Keratinocyte (primary cell): ENCODE data around the gene HKDC1. TPM values are rescaled to one million over a fixed set of nuclear protein-coding genes. Genes with fewer than 3 reads are reported as not detected.

ENCODE experiments used
- DNase-seq: peaks from one replicate; pipeline ENCODE4 v3.0.0-alpha.2; 2011; ENCODE audit warnings: low read depth, missing footprints, low spot score
- FAIRE-seq: peaks from 2 replicates; lab custom pipeline; 2011; peaks lifted over from hg19 to GRCh38; lab: Jason Lieb, UNC
- H2AFZ ChIP-seq: 2 replicates; pipeline ENCODE4 v1.6.0; 2012; ENCODE audit warnings: low read length, control low read depth, inconsistent platforms; ENCODE audit not compliant: control insufficient read depth
- H3K27ac ChIP-seq: 2 replicates; pipeline ENCODE4 v1.5.1; 2011; ENCODE audit warnings: low read length; ENCODE audit not compliant: control insufficient read depth, insufficient read depth
- H3K27me3 ChIP-seq: 3 replicates; pipeline ENCODE4 v1.6.0; 2011; ENCODE audit warnings: low read length; ENCODE audit not compliant: control insufficient read depth, insufficient read depth; ENCODE audit errors: extremely low read depth
- H3K36me3 ChIP-seq, 2 experiments: 2 replicates in 1 of 2; 3 replicates in 1 of 2; pipeline ENCODE4 v1.5.1; 2011; ENCODE audit warnings: low read length in 2 of 2, mild to moderate bottlenecking in 1 of 2; ENCODE audit not compliant: control insufficient read depth in 2 of 2, insufficient read depth in 2 of 2; ENCODE audit errors: extremely low read depth in 1 of 2
- H3K4me1 ChIP-seq: 3 replicates; pipeline ENCODE4 v1.5.1; 2011; ENCODE audit warnings: low read length; ENCODE audit not compliant: control insufficient read depth, insufficient read depth; ENCODE audit errors: extremely low read depth
- H3K4me2 ChIP-seq: 3 replicates; pipeline ENCODE4 v1.6.0; 2011; ENCODE audit warnings: low read depth, low read length; ENCODE audit not compliant: control insufficient read depth, insufficient read depth; ENCODE audit errors: extremely low read depth
- H3K4me3 ChIP-seq, 3 experiments: fragments of 200-600 bp in 1 of 3; sonication (generic) in 1 of 3; 2 replicates in 2 of 3; 3 replicates in 1 of 3; pipeline ENCODE4 v1.5.1; 2011 to 2016; ENCODE audit warnings: low read length in 3 of 3, mild to moderate bottlenecking in 3 of 3, control low read depth in 2 of 3, inconsistent platforms in 1 of 3, low read depth in 1 of 3, mixed read lengths in 1 of 3, mixed run types in 1 of 3, moderate library complexity in 1 of 3; ENCODE audit not compliant: control insufficient read depth in 2 of 3, insufficient read depth in 2 of 3; ENCODE audit errors: extremely low read depth in 1 of 3
- H3K79me2 ChIP-seq: 2 replicates; pipeline ENCODE4 v1.6.0; 2012; ENCODE audit warnings: low read length; ENCODE audit not compliant: control insufficient read depth, insufficient read depth
- H3K9ac ChIP-seq: 3 replicates; pipeline ENCODE4 v1.6.0; 2011; ENCODE audit warnings: low read length; ENCODE audit not compliant: control insufficient read depth, insufficient read depth; ENCODE audit errors: extremely low read depth
- H3K9me1 ChIP-seq: 3 replicates; pipeline ENCODE4 v1.6.0; 2011; ENCODE audit warnings: low read length; ENCODE audit not compliant: control insufficient read depth, insufficient read depth; ENCODE audit errors: extremely low read depth
- H3K9me3 ChIP-seq: 2 replicates; pipeline ENCODE4 v1.5.1; 2012; ENCODE audit warnings: low read depth, low read length; ENCODE audit not compliant: control insufficient read depth
- H4K20me1 ChIP-seq: 3 replicates; pipeline ENCODE4 v1.6.0; 2011; ENCODE audit warnings: low read length; ENCODE audit not compliant: control insufficient read depth, insufficient read depth; ENCODE audit errors: extremely low read depth
- CTCF ChIP-seq, 3 experiments: IDR thresholded peaks in 1 of 3; conservative IDR thresholded peaks in 1 of 3; optimal IDR thresholded peaks in 1 of 3; 2 replicates in 2 of 3; 3 replicates in 1 of 3; pipeline versions ENCODE3 to v1.5.1; 2011; ENCODE audit warnings: low read length in 3 of 3, mild to moderate bottlenecking in 3 of 3, moderate library complexity in 2 of 3, control low read depth in 1 of 3, inconsistent platforms in 1 of 3; ENCODE audit not compliant: insufficient read depth in 2 of 3; ENCODE audit errors: extremely low read depth in 1 of 3
- EZH2 ChIP-seq: IDR thresholded peaks from one replicate; pipeline ENCODE4 v1.6.1; 2012; ENCODE audit warnings: inconsistent platforms, mild to moderate bottlenecking, low read length, moderate library complexity
- dilution Hi-C: fragments of 300-500 bp; cut with MboI; formaldehyde crosslinking; loops from one replicate; pipeline ENCODE4 v1.7.0; 2020; ENCODE audit warnings: low sequenced_read_pairs; ENCODE audit not compliant: extremely low pct_ligation_motif_present
- polyA plus RNA-seq, 5 experiments: library from polyadenylated mRNA; depleted of rRNA in 3 of 5; stranded (reverse) in 3 of 5; stranded (forward) in 1 of 5; unstranded in 1 of 5; fragments of >200 nt; gene quantifications; 1 replicate in 1 of 5; 2 replicates in 3 of 5; 3 replicates in 1 of 5; pipeline versions ENCODE4 v1.2.1 to v1.2.3, GENCODE V29; 2011 to 2012; ENCODE audit warnings: missing spikeins in 2 of 5, low read depth in 1 of 5, low replicate concordance in 1 of 5

HKDC1 gene
- polyA plus RNA-seq, 1 donor (not counting 4 experiments of a cell fraction or from before 2014, with no cell fraction given): 0.33 TPM

- Histone ChIP-seq H3K4me3 (no peak overlapping the region), H2AFZ (no peak overlapping the region), H3K79me2 (no peaks in the 10 kb centered on the region), H4K20me1 (no peaks in the 10 kb centered on the region), H3K9me3 (no peaks in the 10 kb centered on the region), H3K27me3 (no peaks in the 10 kb centered on the region), H3K36me3 (peaks cover 9 to 11% of the 10 kb centered on the region in 2 experiments), H3K9ac (no peak overlapping the region), H3K9me1 (no peaks in the 10 kb centered on the region), H3K27ac (no peak overlapping the region), H3K4me2 (no peak overlapping the region), H3K4me1 (no peaks in the 10 kb centered on the region)
- no peak for FAIRE-seq
- no peak for DNase-seq
- no peak for TF ChIP-seq EZH2
- TF ChIP-seq CTCF (optimal IDR thresholded peaks at IDR 0.05 in 1 of 3, IDR thresholded peaks at IDR 0.05 in 1 of 3, conservative IDR thresholded peaks at IDR 0.05 in 1 of 3; ENCODE audit: extremely low read depth in 1 of 3, insufficient read depth in 2 of 3, low read length in 3 of 3): no peak
- dilution Hi-C loops: no loop called here
These were observed 10.2 kb upstream of the HKDC1 start for GRCh38 chr10:69209787-69210484.

GRCh38 chr10:69211104-69211503 is 9.0 kb upstream of the HKDC1 start:
- no peak for DNase-seq
- Histone ChIP-seq H3K9me3 (no peaks in the 10 kb centered on the region), H3K4me1 (no peaks in the 10 kb centered on the region), H3K4me2 (no peak overlapping the region), H3K27me3 (no peaks in the 10 kb centered on the region), H3K27ac (no peak overlapping the region), H3K9ac (no peak overlapping the region), H3K36me3 (peaks cover 6 to 9% of the 10 kb centered on the region in 2 experiments), H4K20me1 (no peaks in the 10 kb centered on the region), H2AFZ (no peak overlapping the region), H3K9me1 (no peaks in the 10 kb centered on the region), H3K4me3 (no peak overlapping the region), H3K79me2 (no peaks in the 10 kb centered on the region)
- FAIRE-seq: no peak
- TF ChIP-seq EZH2 (no peak), CTCF (optimal IDR thresholded peaks at IDR 0.05 in 1 of 3, IDR thresholded peaks at IDR 0.05 in 1 of 3, conservative IDR thresholded peaks at IDR 0.05 in 1 of 3; ENCODE audit: extremely low read depth in 1 of 3, insufficient read depth in 2 of 3, low read length in 3 of 3) (no peak)
- dilution Hi-C loops: no loop called here
